MM.1S (cell line): Measurements from ENCODE around the gene REN.

ENCODE experiments used
- DNase-seq: peaks from one replicate; pipeline ENCODE4 v3.0.0-alpha.2; 2015
- H2AFZ ChIP-seq: fragments of 300-600 bp; sonication (generic); 2 replicates; pipeline ENCODE4 v1.6.0; 2016; ENCODE audit warnings: antibody characterized with exemption, low read length
- H3F3A ChIP-seq: fragments of 300-600 bp; sonication (generic); 2 replicates; pipeline ENCODE4 v1.6.1; 2016; ENCODE audit warnings: mild to moderate bottlenecking, antibody characterized with exemption, low read length, moderate library complexity, mixed read lengths; ENCODE audit not compliant: insufficient read depth
- H3K27ac ChIP-seq: fragments of 300-600 bp; sonication (generic); 2 replicates; pipeline ENCODE4 v1.5.1; 2016; ENCODE audit warnings: mild to moderate bottlenecking, low read length
- H3K27me3 ChIP-seq: fragments of 300-600 bp; sonication (generic); replicated peaks from 2 replicates; pipeline ENCODE4 v1.6.0; 2016; ENCODE audit warnings: low read length; ENCODE audit not compliant: insufficient read depth
- H3K36me3 ChIP-seq: fragments of 300-600 bp; sonication (generic); replicated peaks from 2 replicates; pipeline ENCODE4 v1.6.1; 2016; ENCODE audit warnings: mild to moderate bottlenecking, low read length, mixed read lengths; ENCODE audit not compliant: insufficient read depth
- H3K4me1 ChIP-seq: fragments of 300-600 bp; sonication (generic); 2 replicates; pipeline ENCODE4 v1.6.1; 2016; ENCODE audit warnings: low read length, mixed read lengths
- H3K4me2 ChIP-seq: fragments of 300-600 bp; sonication (generic); 2 replicates; pipeline ENCODE4 v1.6.0; 2016; ENCODE audit warnings: low read depth, low read length
- H3K4me3 ChIP-seq: fragments of 300-600 bp; sonication (generic); 2 replicates; pipeline ENCODE4 v1.5.1; 2016; ENCODE audit warnings: low read length, mixed read lengths
- H3K79me2 ChIP-seq: fragments of 300-600 bp; sonication (generic); 2 replicates; pipeline ENCODE4 v1.6.1; 2016; ENCODE audit warnings: mixed run types, low read length, mixed read lengths
- H3K9ac ChIP-seq: fragments of 300-600 bp; sonication (generic); 2 replicates; pipeline ENCODE4 v1.6.1; 2016; ENCODE audit warnings: low read length, mixed read lengths
- H3K9me2 ChIP-seq: fragments of 300-600 bp; sonication (generic); replicated peaks from 2 replicates; pipeline ENCODE4 v1.6.1; 2016; ENCODE audit warnings: mild to moderate bottlenecking, low read length, mixed read lengths; ENCODE audit not compliant: insufficient read depth
- H3K9me3 ChIP-seq: fragments of 300-600 bp; sonication (generic); replicated peaks from 2 replicates; pipeline ENCODE4 v1.6.1; 2016; ENCODE audit warnings: mild to moderate bottlenecking, low read length, mixed read lengths; ENCODE audit not compliant: insufficient read depth
- H4K20me1 ChIP-seq: fragments of 300-600 bp; sonication (generic); 2 replicates; pipeline ENCODE4 v1.6.1; 2016; ENCODE audit warnings: mild to moderate bottlenecking, low read length, moderate library complexity, mixed read lengths; ENCODE audit not compliant: insufficient read depth
- CTCF ChIP-seq: fragments of 300-600 bp; sonication (generic); IDR thresholded peaks from 2 replicates; pipeline ENCODE4 v1.5.1; 2016; ENCODE audit warnings: antibody characterized with exemption, low read length, mixed read lengths
- EZH2 ChIP-seq: fragments of 300-600 bp; sonication (generic); optimal IDR thresholded peaks from 2 replicates; pipeline ENCODE3; 2017; ENCODE audit warnings: low read depth, mild to moderate bottlenecking, antibody characterized with exemption, low read length, mixed read lengths
- EZH2phosphoT487 ChIP-seq: fragments of 300-600 bp; sonication (generic); IDR thresholded peaks from 2 replicates; pipeline ENCODE4 v1.6.1; 2018; ENCODE audit warnings: antibody characterized with exemption, low read length

Gene REN

DNA sequence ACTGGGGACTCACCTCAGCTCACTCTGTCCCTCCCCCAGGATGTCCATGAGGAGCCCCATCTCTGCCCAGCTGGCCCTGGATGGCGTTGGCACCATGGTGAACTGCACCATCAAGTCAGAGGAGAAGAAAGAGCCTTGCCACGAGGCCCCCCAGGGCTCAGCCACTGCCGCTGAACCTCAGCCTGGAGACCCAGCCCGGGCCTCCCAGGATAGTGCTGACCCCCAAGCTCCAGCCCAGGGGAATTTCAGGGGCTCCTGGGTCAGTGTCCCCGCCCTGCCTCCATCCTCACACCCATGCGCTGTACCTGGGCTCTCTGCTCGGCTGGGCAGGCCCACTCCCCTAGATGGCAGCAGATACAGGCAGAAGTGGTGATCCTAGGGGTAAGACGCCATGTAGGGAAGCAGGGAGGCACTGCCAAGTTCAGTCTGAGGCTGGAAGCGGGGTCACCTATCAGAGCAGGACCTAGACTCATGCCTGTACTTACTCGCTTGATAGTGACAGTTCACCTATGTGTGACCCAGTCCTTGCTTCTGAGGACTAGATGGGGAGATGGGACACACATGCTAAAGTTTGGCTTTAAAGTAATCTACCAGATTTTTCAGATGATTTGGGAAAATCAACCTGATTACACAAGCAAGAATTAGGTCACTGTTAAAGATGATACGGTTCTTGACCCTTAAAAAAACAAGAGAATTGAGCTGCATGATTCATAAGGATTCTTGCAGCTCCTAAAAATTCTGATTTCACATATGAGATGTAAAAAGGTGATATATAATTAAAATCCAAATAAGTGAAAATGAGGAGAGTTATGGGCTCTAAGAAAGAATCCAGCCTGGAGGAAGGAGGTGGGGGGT is 53.0 kb downstream of the REN start:
- H4K20me1 ChIP-seq = no peaks in the 10 kb centered on the region
- H3K9me2 ChIP-seq = no peaks in the 10 kb centered on the region
- H3K9me3 ChIP-seq = no peaks in the 10 kb centered on the region
- H3F3A ChIP-seq = no peaks in the 10 kb centered on the region
- H3K4me3 ChIP-seq = no peak overlapping the region
- no peak overlapping the region for H3K27ac ChIP-seq
- no peaks in the 10 kb centered on the region for H3K79me2 ChIP-seq
- no peak overlapping the region for H3K4me2 ChIP-seq
- no peaks in the 10 kb centered on the region for H3K36me3 ChIP-seq
- no peak overlapping the region for H3K9ac ChIP-seq
- H2AFZ ChIP-seq = no peak overlapping the region
- no peak for DNase-seq
- TF ChIP-seq EZH2phosphoT487 (no peak), EZH2 (no peak), CTCF (no peak)
- H3K4me1 ChIP-seq = no peaks in the 10 kb centered on the region
- H3K27me3 ChIP-seq = no peaks in the 10 kb centered on the region

- no peaks in the 10 kb centered on the region for H3K9me2 ChIP-seq
- no peak for TF ChIP-seq CTCF
- TF ChIP-seq EZH2phosphoT487 = no peak
- no peak for TF ChIP-seq EZH2
- DNase-seq = no peak
- H3K27me3 ChIP-seq = no peaks in the 10 kb centered on the region
- H3K4me1 ChIP-seq = no peaks in the 10 kb centered on the region
- no peaks in the 10 kb centered on the region for H3K36me3 ChIP-seq
- no peaks in the 10 kb centered on the region for H3K79me2 ChIP-seq
- H3K27ac ChIP-seq = no peak overlapping the region
- no peaks in the 10 kb centered on the region for H4K20me1 ChIP-seq
- H3K4me3 ChIP-seq = no peak overlapping the region
- no peaks in the 10 kb centered on the region for H3K9me3 ChIP-seq
- H3K4me2 ChIP-seq = no peak overlapping the region
- H2AFZ ChIP-seq = no peak overlapping the region
- no peak overlapping the region for H3K9ac ChIP-seq
- H3F3A ChIP-seq = no peaks in the 10 kb centered on the region
Measured at GRCh38 chr1:204110894-204111633, 55.1 kb downstream of the REN start.

- Histone ChIP-seq H3F3A (no peaks in the 10 kb centered on the region), H2AFZ (no peak overlapping the region), H3K9ac (no peak overlapping the region), H4K20me1 (no peaks in the 10 kb centered on the region), H3K36me3 (no peaks in the 10 kb centered on the region), H3K79me2 (no peaks in the 10 kb centered on the region), H3K27ac (no peak overlapping the region), H3K27me3 (no peaks in the 10 kb centered on the region), H3K4me1 (no peaks in the 10 kb centered on the region), H3K9me3 (no peaks in the 10 kb centered on the region), H3K4me2 (no peak overlapping the region), H3K9me2 (no peaks in the 10 kb centered on the region), H3K4me3 (no peak overlapping the region)
- no peak for DNase-seq
- TF ChIP-seq CTCF = no peak
- no peak for TF ChIP-seq EZH2
- no peak for TF ChIP-seq EZH2phosphoT487
Measured at GRCh38 chr1:204108312-204109141, 57.6 kb downstream of the REN start.
